ENCODE results near the gene TMEM187.

- TF ChIP-seq, protein P1, sequence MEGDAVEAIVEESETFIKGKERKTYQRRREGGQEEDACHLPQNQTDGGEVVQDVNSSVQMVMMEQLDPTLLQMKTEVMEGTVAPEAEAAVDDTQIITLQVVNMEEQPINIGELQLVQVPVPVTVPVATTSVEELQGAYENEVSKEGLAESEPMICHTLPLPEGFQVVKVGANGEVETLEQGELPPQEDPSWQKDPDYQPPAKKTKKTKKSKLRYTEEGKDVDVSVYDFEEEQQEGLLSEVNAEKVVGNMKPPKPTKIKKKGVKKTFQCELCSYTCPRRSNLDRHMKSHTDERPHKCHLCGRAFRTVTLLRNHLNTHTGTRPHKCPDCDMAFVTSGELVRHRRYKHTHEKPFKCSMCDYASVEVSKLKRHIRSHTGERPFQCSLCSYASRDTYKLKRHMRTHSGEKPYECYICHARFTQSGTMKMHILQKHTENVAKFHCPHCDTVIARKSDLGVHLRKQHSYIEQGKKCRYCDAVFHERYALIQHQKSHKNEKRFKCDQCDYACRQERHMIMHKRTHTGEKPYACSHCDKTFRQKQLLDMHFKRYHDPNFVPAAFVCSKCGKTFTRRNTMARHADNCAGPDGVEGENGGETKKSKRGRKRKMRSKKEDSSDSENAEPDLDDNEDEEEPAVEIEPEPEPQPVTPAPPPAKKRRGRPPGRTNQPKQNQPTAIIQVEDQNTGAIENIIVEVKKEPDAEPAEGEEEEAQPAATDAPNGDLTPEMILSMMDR (IDR thresholded peaks at IDR 0.05): no peak
- no peak for TF ChIP-seq POLR2A (IDR thresholded peaks at IDR 0.05)
Measured at GRCh38 chrX:153968255-153968654, 4.3 kb upstream of the TMEM187 start.

Data from esophagus squamous epithelium (tissue), 4 donors.